ENCODE results near the gene MED13L. TPM values are rescaled to one million over a fixed set of nuclear protein-coding genes. Genes with fewer than 3 reads are reported as not detected.

Gene MED13L
- total RNA-seq, 1 donor = 180 TPM

DNA sequence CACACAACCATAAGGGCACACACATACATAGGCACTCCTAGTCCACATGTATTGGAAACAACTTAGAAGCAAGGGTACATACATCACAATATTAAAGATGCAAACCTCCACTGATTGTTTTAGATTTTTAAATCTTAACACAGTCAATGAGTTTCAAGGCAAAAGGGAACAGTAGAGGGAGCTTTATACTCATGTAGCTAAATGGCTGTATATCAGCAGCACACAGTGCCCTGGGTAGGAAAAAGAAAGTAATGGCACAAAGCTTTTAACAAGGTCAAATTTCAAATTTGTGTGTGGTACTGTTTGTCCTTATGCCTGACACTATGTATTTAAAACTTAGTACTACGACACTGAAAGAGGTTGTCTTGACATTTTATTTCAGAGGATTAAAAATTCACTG is 262.0 kb downstream of the MED13L start:
- H3K4me3 ChIP-seq (ENCODE audit: low read depth, low read length) = no peak overlapping the region
- peak; percentile 74 for DNase-seq (ENCODE audit: low read depth)
- TF ChIP-seq, protein P1, sequence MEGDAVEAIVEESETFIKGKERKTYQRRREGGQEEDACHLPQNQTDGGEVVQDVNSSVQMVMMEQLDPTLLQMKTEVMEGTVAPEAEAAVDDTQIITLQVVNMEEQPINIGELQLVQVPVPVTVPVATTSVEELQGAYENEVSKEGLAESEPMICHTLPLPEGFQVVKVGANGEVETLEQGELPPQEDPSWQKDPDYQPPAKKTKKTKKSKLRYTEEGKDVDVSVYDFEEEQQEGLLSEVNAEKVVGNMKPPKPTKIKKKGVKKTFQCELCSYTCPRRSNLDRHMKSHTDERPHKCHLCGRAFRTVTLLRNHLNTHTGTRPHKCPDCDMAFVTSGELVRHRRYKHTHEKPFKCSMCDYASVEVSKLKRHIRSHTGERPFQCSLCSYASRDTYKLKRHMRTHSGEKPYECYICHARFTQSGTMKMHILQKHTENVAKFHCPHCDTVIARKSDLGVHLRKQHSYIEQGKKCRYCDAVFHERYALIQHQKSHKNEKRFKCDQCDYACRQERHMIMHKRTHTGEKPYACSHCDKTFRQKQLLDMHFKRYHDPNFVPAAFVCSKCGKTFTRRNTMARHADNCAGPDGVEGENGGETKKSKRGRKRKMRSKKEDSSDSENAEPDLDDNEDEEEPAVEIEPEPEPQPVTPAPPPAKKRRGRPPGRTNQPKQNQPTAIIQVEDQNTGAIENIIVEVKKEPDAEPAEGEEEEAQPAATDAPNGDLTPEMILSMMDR (IDR thresholded peaks at IDR 0.05; ENCODE audit: insufficient read depth, low read length) = peak; percentile 73

GRCh38 chr12:116012757-116013156 is 264.7 kb downstream of the MED13L start:
- H3K4me3 ChIP-seq (ENCODE audit: low read depth, low read length) = no peak overlapping the region
- TF ChIP-seq, protein P1 (IDR thresholded peaks at IDR 0.05; ENCODE audit: insufficient read depth, low read length) = no peak
- DNase-seq (ENCODE audit: low read depth) = no peak

DNA sequence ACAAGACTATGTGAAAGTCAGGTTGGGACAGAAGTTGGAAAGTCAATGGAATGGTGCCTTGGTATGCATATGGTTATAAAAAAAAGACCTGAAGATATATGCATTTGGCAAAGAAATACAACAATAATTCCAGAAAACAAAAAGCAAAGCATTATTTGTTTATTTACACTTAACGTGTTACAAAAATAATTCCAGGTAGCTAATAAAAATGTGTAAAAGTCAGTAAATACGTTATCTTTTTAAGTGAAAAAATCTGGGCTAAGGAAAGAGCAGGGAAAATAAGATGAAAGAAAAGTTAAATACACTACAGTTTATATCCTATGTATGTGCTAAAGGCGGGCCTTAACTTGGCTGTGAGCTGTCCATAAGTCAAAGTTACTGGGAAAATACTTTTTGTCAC is 266.3 kb downstream of the MED13L start:
- H3K4me3 ChIP-seq (ENCODE audit: low read depth, low read length) = no peak overlapping the region
- no peak for DNase-seq (ENCODE audit: low read depth)
- TF ChIP-seq, protein P1 (IDR thresholded peaks at IDR 0.05; ENCODE audit: insufficient read depth, low read length) = no peak

- TF ChIP-seq, protein P1 (IDR thresholded peaks at IDR 0.05; ENCODE audit: insufficient read depth, low read length) = no peak
- DNase-seq (ENCODE audit: low read depth) = no peak
- H3K4me3 ChIP-seq (ENCODE audit: low read depth, low read length) = no peak overlapping the region
Observed at GRCh38 chr12:116010467-116010866, 267.0 kb downstream of the MED13L start.

- no peak for DNase-seq (ENCODE audit: low read depth)
- no peak overlapping the region for H3K4me3 ChIP-seq (ENCODE audit: low read depth, low read length)
- TF ChIP-seq, protein P1 (IDR thresholded peaks at IDR 0.05; ENCODE audit: insufficient read depth, low read length) = peak; percentile 47
Observed at GRCh38 chr12:116009805-116010204, 267.7 kb downstream of the MED13L start.

- TF ChIP-seq, protein P1 (IDR thresholded peaks at IDR 0.05; ENCODE audit: insufficient read depth, low read length) = no peak
Observed at GRCh38 chr12:116006141-116006540, 271.4 kb downstream of the MED13L start.

DNA sequence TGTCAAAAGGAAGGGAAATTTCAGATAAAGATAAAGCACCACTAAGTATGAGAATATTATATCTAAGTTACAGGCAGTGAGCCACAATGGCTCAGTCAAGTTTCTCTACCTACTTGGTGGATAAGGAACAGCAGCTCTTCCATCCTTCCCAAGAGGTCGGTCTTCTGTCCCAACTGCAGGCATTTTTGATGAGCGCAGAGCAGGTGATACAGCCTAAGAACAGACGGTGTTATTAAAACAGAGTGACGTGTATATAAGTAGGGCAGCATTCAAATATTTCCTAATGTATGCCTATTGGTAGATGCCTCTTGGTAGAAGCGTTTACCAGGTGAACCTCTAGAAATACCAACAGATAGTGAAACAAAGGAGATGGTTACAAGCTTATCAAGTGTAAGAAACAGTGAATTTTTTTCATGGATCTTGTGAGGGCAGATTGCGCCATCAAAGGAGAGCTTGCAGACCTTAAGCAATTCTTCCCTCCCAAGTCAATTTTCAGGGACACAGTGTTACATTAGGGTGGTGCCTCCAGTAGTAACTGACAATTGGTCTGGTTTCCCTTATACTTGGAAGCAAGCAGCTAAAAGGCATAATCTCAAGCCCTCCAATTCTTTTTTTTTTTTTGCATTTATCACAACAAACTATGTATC is 274.5 kb downstream of the MED13L start:
- TF ChIP-seq, protein P1 (IDR thresholded peaks at IDR 0.05; ENCODE audit: insufficient read depth, low read length) = no peak
- no peak overlapping the region for H3K4me3 ChIP-seq (ENCODE audit: low read depth, low read length)
- DNase-seq (ENCODE audit: low read depth) = peak; percentile 46

More at GRCh38 chr12:116006141-116006540, 271.4 kb downstream of the MED13L start:
- no peak for DNase-seq (ENCODE audit: low read depth)
- no peak overlapping the region for H3K4me3 ChIP-seq (ENCODE audit: low read depth, low read length)

Data from fibroblast of the aortic adventitia (primary cell).